NOMO-1 treated with dmso at 0.1 percent for 144 hours (cell line): ENCODE results near the gene SLC7A10.

ENCODE experiments used
- DNase-seq: peaks from one replicate; lab custom pipeline; 2025; ENCODE audit not compliant: unreplicated experiment; lab: John Stamatoyannopoulos, UW

SLC7A10 gene

GRCh38 chr19:33255781-33256180 is 30.1 kb upstream of the SLC7A10 start:
- DNase-seq, result no peak

DNA sequence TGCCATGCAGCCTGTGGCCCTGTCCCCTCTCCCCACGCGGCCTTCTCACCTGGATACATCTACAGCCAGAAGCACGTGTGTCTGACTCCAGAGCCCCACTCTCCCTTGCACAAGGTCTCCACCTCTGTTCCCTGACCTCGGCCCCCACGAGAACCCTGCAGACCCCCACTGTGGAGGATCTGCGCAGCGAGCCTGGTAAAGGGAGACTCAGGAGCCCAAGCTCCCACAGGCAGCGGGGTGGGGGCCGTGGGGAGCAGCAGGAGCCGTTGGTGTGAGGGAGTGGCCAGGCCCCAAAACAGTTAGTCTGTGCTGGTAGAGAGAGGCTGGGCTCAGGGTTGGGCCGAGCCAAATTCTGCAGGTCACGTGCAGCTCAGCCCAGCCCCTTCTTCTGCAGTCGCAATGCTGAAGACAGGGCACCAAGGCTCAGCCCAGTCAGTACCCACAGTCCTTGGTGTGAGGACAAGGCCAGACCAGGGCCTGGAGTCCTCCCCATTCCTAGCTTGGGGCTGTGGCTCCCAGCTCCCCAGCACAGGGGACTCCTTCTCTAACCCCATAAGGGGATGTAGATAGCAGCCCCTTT is 28.7 kb upstream of the SLC7A10 start:
- DNase-seq, result peak; percentile 74

DNA sequence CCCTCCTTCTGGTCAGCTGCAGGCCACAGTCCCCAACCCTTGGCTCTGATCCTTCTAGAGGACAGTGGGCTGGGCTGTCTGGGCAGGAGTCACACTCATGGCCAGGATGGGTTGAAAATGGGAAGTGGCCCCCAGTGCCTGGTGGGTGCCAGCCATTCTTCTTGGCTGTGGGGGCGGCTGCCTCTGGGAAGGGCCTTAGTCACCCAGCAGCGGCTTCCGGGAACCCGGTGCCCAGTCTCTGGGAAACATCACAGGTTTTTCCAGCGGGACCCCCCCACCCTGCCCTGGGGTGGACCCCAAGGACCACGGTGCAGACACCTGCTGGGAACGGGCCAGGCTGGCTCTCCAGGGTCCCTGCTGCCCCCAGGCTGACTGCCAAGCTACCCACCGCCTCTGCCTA is 27.3 kb upstream of the SLC7A10 start:
- DNase-seq, result no peak

DNA sequence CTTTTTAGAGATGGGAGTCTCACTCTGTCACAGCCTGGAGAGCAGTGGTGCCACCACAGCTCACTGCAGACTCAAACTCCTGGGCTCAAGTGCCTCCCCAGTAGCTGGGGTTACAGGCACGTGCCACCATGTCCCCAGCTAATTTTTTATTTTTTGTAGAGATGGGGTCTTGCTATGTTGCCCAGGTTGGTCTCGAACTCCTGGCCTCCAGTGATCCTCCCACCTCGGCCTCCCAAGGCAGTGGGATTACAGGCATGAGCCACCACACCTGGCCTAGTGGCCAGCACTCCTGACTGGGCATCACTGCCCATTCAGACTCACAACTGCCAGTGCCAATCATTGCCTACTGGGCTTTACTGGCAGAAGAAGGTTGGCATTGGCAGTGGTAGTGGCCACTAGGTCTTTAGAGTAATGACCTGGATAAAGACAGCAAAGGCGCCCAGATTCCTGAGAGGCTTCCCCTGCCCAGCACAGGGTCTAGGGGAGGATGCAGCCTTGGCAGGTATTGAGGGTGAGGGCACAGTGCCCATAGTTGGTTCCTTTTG is 26.8 kb upstream of the SLC7A10 start:
- no peak for DNase-seq

GRCh38 chr19:33251526-33252090 is 26.0 kb upstream of the SLC7A10 start:
- DNase-seq, result no peak

DNA sequence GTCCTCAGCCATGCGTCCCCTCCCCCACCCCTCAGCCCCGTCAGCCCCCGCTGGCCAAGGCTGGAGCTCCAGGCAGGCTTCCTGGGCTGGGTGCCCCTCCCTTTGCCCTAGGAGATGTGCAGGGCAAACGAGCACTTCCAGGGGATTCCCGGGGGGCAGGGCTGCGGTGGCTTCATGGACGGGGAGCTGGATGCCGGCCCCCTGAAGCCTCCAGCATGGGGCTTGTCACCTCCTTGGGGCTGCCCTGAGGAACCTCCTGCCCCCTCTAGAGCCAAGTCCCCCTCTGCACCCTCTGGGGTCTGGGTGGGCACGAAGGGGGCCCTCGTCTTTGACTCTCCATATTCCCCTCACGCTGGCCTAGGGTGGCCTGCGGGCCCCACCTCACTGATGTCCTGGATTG is 25.4 kb upstream of the SLC7A10 start:
- no peak for DNase-seq

- DNase-seq, result no peak
Observed at GRCh38 chr19:33250500-33250899, 24.9 kb upstream of the SLC7A10 start.

- DNase-seq, result no peak
Observed at GRCh38 chr19:33249740-33250366, 24.2 kb upstream of the SLC7A10 start.

DNA sequence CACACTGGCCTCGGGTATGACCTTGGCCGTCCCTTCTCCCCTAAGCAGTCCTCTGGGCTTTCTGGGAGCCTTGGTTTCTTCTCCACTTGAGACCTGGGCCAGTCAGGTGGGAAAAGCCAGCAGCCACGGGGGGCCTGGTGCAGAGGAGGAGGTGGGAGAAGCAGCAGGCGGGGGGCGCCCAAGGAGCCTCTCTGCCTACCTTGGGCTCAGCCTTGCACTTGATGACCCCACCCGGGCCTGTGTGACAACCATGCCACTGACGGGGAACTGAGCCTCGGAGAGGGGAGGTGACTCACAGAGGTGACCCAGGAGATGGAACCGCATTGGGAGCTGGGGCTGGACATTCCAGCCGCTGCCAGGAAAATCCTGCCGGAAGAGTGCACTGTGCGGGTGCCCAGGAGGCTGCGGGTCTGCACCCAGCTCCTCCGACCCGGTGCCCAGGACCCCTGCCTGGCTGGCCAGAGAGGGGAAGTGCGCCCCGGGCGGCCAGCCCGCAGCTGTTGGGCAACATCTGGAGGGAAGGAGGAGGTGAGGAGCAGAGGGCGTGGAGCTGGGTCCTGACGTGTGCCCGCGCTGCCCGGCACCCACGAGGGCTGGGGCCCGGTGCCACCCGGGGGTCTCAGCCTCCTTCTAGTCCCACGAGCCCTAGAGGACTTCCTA is 23.4 kb upstream of the SLC7A10 start:
- peak; percentile 91 for DNase-seq

- no peak for DNase-seq
Observed at GRCh38 chr19:33248553-33248953, 22.9 kb upstream of the SLC7A10 start.

- no peak for DNase-seq
Observed at GRCh38 chr19:33248104-33248503, 22.5 kb upstream of the SLC7A10 start.

DNA sequence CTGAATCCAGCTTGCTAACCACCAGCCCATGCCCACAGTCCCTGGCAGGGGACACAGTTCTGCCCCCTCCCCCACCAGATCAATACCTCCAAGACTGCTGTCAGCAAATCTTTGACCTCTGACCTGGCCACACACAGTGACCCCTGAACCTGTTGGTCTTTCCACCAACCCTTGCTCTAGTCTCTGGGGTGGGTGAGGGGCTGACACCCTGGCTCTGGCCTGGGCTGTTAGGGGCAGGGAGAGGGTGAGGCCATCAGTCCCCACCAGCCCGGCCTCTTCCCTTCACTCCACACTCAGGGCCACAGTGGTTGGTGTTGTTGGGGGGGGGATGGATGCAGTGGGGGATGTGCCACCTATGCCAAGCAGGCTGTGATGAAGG is 21.8 kb upstream of the SLC7A10 start:
- DNase-seq, result no peak

DNA sequence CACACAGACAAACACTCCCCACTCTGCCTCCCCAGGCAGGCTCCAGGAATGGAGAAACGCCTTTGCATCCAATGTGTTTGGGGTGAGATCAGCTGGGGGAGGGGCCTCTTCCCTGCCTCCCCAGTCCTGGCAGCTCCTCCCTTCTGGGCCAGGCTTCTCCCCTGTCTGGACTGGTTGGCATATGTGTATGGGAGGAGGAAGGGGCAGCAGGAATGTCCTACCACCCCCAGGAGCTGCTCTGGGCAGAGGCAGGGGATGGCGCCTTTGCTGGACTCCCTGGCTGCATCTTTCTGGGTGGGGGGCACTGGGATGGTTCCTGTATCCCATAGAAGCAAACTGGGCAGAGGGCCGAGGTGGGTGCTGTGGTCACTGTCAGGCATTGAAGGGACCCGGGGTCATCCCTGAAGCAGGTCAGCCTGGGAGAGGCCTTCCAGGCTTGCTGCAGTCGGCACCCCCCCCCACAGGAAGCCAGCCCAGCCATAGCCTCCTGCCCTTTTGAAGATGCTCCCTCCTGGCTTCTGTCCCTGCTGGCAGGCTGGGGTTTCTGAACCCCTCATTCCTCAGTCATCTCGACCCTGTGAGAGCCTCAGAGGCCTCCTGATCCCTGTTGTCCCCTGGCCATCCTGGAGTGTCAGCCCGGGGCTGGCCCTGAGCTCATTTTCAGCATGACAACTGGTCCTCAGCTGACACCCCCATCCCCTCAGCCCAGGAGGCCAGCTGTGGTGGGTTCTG is 21.2 kb upstream of the SLC7A10 start:
- no peak for DNase-seq

GRCh38 chr19:33245948-33246708 is 20.5 kb upstream of the SLC7A10 start:
- DNase-seq, result no peak

DNA sequence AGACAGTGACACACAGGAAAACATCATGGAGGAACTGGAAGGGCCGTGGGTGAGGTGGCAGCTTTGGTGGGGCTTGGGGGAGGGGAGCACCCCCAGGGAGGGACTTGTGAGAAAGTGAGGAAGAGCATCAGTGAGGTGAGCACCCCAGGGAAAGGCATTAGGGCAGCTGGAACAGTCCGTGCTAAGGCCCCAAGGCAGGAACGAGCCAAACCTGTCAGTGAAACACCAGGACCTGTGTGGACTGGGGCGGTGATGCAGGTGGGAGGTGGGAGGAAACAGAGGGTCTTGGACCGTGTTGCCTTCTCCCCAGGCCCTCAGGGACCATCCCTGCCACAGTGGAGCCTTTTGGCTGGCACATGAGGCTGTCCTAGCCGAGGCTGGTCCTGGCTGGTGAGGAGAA is 17.3 kb upstream of the SLC7A10 start:
- no peak for DNase-seq

- DNase-seq, result no peak
Observed at GRCh38 chr19:33242131-33242530, 16.5 kb upstream of the SLC7A10 start.

DNA sequence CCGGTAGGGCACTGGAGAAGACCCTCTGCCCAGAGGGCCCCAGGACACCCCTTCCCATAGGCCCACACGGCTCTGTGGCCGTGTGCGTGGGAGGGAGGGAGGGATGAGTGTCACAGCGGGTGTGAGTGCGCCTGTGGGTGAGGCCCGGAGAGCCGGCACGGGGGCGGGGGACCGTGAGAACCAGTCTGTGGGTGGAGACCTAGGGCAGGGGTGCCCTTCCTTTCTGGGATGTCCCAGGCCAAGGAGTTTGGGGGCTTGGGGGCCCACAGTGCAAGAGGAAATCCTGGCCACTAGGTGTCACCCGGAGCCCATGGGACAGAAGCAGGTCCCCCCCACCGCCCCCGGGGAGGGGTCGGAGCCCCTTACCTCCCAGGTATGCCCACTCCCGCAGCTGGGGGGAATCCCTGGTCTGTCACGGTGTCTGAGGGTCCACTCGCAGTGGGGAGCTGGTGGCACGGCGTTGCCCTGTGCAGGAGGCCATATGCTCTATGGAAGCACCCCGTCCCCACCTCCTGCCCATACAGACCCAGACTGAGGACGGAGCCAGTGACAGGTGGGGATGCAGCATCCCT is 16.0 kb upstream of the SLC7A10 start:
- no peak for DNase-seq

- no peak for DNase-seq
Observed at GRCh38 chr19:33241091-33241529, 15.5 kb upstream of the SLC7A10 start.

GRCh38 chr19:33240181-33240771 is 14.6 kb upstream of the SLC7A10 start:
- no peak for DNase-seq
